ENCODE measurements around the gene DNAH17. TPM values are rescaled to one million over a fixed set of nuclear protein-coding genes. Genes with fewer than 3 reads are reported as not detected.

The DNAH17 gene
- total RNA-seq, 4 donors from 2014 or later: 0.89 to 15.4 (median 3.8) TPM

- H3K4me3 ChIP-seq (ENCODE audit: low read depth, poor library complexity, severe bottlenecking): no peak overlapping the region
- 89 to 96% methylated on average over 13 of the region's 13 CpGs for WGBS, 2 donors
- TF ChIP-seq POLR2A (IDR thresholded peaks at IDR 0.05): no peak
- TF ChIP-seq, protein P1, sequence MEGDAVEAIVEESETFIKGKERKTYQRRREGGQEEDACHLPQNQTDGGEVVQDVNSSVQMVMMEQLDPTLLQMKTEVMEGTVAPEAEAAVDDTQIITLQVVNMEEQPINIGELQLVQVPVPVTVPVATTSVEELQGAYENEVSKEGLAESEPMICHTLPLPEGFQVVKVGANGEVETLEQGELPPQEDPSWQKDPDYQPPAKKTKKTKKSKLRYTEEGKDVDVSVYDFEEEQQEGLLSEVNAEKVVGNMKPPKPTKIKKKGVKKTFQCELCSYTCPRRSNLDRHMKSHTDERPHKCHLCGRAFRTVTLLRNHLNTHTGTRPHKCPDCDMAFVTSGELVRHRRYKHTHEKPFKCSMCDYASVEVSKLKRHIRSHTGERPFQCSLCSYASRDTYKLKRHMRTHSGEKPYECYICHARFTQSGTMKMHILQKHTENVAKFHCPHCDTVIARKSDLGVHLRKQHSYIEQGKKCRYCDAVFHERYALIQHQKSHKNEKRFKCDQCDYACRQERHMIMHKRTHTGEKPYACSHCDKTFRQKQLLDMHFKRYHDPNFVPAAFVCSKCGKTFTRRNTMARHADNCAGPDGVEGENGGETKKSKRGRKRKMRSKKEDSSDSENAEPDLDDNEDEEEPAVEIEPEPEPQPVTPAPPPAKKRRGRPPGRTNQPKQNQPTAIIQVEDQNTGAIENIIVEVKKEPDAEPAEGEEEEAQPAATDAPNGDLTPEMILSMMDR (IDR thresholded peaks at IDR 0.05): no peak
- intact Hi-C loops (cut with DNase I; ENCODE audit: low total_unique reads): no loop called here
- no peak for DNase-seq (ENCODE audit: low spot score in 2 of 2)
These were observed 38.4 kb upstream of the DNAH17 start for GRCh38 chr17:78615631-78616030.

DNA sequence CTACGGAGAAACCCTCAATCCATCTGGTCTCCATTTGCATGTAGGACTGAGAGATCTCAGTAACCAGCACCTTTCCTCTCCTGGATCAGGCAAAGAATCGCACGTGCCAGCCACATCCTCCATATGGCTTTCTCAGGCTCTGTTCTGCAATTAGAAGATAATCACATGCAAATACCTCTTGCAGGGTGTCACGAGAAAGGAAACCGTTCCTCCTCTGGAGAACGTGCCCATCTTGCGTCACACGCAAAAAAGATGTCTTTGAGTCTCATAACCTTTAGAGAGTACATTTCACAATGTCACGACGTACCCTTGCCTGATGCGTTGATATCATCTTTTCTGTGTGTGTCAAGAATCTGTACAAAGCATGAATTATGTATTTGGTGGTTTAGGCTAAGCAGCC lies 36.2 kb upstream of the DNAH17 start:
- TF ChIP-seq, protein P1 (IDR thresholded peaks at IDR 0.05): no peak
- no peak for TF ChIP-seq POLR2A (IDR thresholded peaks at IDR 0.05)
- no peak for DNase-seq (ENCODE audit: low spot score in 2 of 2)
- intact Hi-C loops (cut with DNase I; ENCODE audit: low total_unique reads): no loop called here
- no peak overlapping the region for H3K4me3 ChIP-seq (ENCODE audit: low read depth, poor library complexity, severe bottlenecking)
- 86 to 93% methylated on average over 11 of the region's 11 CpGs for WGBS, 2 donors

GRCh38 chr17:78611607-78612006 lies 34.4 kb upstream of the DNAH17 start:
- TF ChIP-seq POLR2A (IDR thresholded peaks at IDR 0.05): no peak
- TF ChIP-seq, protein P1 (IDR thresholded peaks at IDR 0.05): no peak
- no peak overlapping the region for H3K4me3 ChIP-seq (ENCODE audit: low read depth, poor library complexity, severe bottlenecking)
- intact Hi-C loops (cut with DNase I; ENCODE audit: low total_unique reads): no loop called here
- WGBS, 2 donors: 36 to 38% methylated on average over 6 of the region's 6 CpGs
- DNase-seq (ENCODE audit: low spot score in 2 of 2): no peak

DNA sequence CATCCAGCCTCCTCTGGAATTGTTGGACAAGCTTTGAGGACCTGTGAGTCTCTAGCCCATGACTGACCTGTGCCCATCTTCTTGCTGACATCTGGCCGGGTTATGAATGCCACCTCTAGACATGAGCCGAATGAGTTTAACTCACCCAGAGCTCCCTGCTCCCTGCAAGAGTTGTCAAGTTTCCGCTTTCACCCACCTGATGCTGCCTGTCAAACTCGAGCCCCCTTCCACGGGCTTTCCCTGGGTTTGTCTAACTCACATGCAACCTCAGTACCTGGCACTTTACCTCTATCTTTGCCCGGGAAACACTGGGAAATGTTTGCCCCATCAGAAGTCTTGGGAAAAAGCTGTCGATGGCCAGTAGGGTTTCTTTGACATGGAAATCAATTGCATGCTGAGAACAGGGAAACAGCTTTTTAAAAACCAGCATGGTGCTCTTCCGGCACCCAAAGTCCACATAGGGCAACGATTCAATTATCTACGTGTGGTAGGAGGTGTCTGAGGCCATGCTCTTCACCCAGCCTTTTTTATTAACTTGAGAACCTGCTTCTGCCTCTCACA lies 33.8 kb upstream of the DNAH17 start:
- TF ChIP-seq, protein P1 (IDR thresholded peaks at IDR 0.05): no peak
- TF ChIP-seq POLR2A (IDR thresholded peaks at IDR 0.05): no peak
- intact Hi-C loops (cut with DNase I; ENCODE audit: low total_unique reads): no loop called here
- 65 to 70% methylated on average over 10 of the region's 10 CpGs for WGBS, 2 donors

DNA sequence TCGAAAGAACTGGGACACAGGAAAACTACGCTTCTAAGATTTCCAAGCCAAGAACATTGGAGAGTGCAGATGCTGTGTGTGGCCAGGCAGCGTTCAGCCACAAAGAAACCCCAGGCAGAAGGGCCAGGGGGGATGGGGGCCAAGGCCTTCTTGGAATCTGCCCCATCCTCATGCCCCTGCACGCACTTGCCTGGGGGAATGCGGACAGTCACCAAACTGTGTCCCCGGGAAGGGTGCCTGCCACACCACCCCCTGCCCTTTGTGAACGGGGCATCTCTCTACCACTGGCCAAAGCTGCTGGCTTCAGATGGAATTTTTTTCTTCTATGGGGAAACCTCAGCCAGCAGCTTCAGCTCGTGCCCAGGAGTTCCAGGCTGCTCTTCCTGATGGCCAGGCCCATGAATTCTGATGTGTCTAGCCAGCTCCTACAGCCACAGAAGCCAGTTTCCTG lies 32.0 kb upstream of the DNAH17 start:
- intact Hi-C loops (cut with DNase I; ENCODE audit: low total_unique reads): no loop called here
- no peak for TF ChIP-seq POLR2A (IDR thresholded peaks at IDR 0.05)
- TF ChIP-seq, protein P1 (IDR thresholded peaks at IDR 0.05): no peak
- 58 to 60% methylated on average over 8 of the region's 8 CpGs for WGBS, 2 donors
- H3K4me3 ChIP-seq (ENCODE audit: low read depth, poor library complexity, severe bottlenecking): no peak overlapping the region
- no peak for DNase-seq (ENCODE audit: low spot score in 2 of 2)

More for the DNA sequence above, 33.8 kb upstream of the DNAH17 start:
- DNase-seq (ENCODE audit: low spot score in 2 of 2): no peak
- no peak overlapping the region for H3K4me3 ChIP-seq (ENCODE audit: low read depth, poor library complexity, severe bottlenecking)

- DNase-seq (ENCODE audit: low spot score in 2 of 2): no peak
- TF ChIP-seq POLR2A (IDR thresholded peaks at IDR 0.05): no peak
- TF ChIP-seq, protein P1 (IDR thresholded peaks at IDR 0.05): no peak
- 78 to 85% methylated on average over 8 of the region's 8 CpGs for WGBS, 2 donors
- intact Hi-C loops (cut with DNase I; ENCODE audit: low total_unique reads): no loop called here
- H3K4me3 ChIP-seq (ENCODE audit: low read depth, poor library complexity, severe bottlenecking): no peak overlapping the region
These were observed 31.6 kb upstream of the DNAH17 start for GRCh38 chr17:78608804-78609186.

Data from lower leg skin (tissue), 4 donors.